ENCODE results near the gene PPT2. TPM values are rescaled to one million over a fixed set of nuclear protein-coding genes. Genes with fewer than 3 reads are reported as not detected.

The PPT2 gene
- total and polyA plus RNA-seq, 2 of the 13 experiments (the other 11 are each of a cell fraction or from before 2014, with no cell fraction given) = 39.2 to 61.8 TPM

DNA sequence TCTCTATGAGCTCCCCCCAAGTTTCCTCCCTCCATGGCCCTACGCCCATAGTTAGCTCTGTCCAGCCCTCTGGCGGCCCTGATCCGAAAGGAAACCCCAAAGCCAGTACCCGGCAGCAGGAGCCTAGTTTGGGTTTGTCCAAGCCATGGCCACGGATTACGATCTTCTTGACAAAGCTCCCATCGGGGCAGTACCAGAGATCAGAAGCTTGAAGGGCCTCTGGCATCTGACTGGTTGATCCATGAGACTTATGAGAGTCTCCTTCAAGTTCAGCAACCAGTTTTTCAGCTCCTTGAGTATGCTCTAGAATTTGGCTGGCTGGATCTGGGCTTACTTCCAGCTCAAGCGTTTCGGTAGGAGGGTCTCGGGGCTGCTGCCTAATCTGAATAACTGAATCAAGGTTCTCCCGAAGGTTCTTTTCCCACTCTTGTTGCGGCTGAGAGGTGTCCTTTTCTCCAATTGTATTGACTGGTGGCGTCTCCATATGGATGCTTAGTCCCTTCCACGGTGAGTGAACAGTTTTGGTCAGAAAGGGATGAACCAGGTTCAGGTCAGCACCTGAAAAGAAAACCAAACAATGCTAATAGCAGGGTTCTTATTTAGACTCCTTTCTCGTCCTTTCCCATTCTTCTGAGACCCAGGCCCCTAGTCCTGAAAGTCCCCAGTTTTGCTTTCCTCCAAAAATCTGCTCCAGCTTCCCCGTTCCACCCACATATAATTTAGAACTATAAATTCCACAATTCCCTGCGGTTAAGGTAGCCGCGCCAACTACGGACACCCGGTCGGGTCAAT lies 24.4 kb upstream of the PPT2 start (continued):
- TF ChIP-seq RAD21 (CRISPR knock-in tag; IDR thresholded peaks at IDR 0.05) (no peak), ETV6 (CRISPR knock-in tag; conservative IDR thresholded peaks at IDR 0.05) (0 out of 2 replicates have a peak, but pooled peaks have one; percentile 10), ZNF891 (CRISPR knock-in tag; IDR thresholded peaks at IDR 0.05) (no peak), CREB1 (IDR thresholded peaks at IDR 0.05) (no peak), CREB1 (CRISPR knock-in tag; IDR thresholded peaks at IDR 0.05) (no peak), NBN (conservative IDR thresholded peaks at IDR 0.05) (no peak), TFE3 (CRISPR knock-in tag; IDR thresholded peaks at IDR 0.05) (no peak), CC2D1A (CRISPR knock-in tag; IDR thresholded peaks at IDR 0.05) (no peak), KMT2B (CRISPR knock-in tag; IDR thresholded peaks at IDR 0.05) (no peak), MLXIP (CRISPR knock-in tag; IDR thresholded peaks at IDR 0.05; ENCODE audit: borderline replicate concordance) (no peak), ZBTB7A (CRISPR knock-in tag; IDR thresholded peaks at IDR 0.05) (no peak), ZNF20 (CRISPR knock-in tag; IDR thresholded peaks at IDR 0.05) (no peak), ZNF672 (CRISPR knock-in tag; IDR thresholded peaks at IDR 0.05) (no peak), ZNF343 (CRISPR knock-in tag; IDR thresholded peaks at IDR 0.05) (0 out of 2 replicates have a peak, but pooled peaks have one; percentile 17), ZFP36L1 (CRISPR knock-in tag; IDR thresholded peaks at IDR 0.05) (0 out of 2 replicates have a peak, but pooled peaks have one; percentile 55), SRSF4 (IDR thresholded peaks at IDR 0.05; ENCODE audit: low read depth, low read length, poor library complexity, severe bottlenecking) (no peak), PCBP1 (IDR thresholded peaks at IDR 0.05; ENCODE audit: borderline replicate concordance, low read depth, low read length) (no peak), ZNF17 (CRISPR knock-in tag; IDR thresholded peaks at IDR 0.05) (no peak)
- TF ChIP-seq, protein P1, sequence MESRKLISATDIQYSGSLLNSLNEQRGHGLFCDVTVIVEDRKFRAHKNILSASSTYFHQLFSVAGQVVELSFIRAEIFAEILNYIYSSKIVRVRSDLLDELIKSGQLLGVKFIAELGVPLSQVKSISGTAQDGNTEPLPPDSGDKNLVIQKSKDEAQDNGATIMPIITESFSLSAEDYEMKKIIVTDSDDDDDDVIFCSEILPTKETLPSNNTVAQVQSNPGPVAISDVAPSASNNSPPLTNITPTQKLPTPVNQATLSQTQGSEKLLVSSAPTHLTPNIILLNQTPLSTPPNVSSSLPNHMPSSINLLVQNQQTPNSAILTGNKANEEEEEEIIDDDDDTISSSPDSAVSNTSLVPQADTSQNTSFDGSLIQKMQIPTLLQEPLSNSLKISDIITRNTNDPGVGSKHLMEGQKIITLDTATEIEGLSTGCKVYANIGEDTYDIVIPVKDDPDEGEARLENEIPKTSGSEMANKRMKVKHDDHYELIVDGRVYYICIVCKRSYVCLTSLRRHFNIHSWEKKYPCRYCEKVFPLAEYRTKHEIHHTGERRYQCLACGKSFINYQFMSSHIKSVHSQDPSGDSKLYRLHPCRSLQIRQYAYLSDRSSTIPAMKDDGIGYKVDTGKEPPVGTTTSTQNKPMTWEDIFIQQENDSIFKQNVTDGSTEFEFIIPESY (CRISPR knock-in tag; IDR thresholded peaks at IDR 0.05) = no peak
